NCI-H1694 (cell line): ENCODE data around the gene PAX5.

Experiments used
- DNase-seq: peaks from one replicate; lab custom pipeline; 2025; lab: John Stamatoyannopoulos, UW

PAX5 gene

GRCh38 chr9:36833954-36834353, 200.1 kb downstream of the PAX5 start:
- no peak for DNase-seq

- no peak for DNase-seq
Measured at GRCh38 chr9:36832164-36832795, 201.8 kb downstream of the PAX5 start.

GRCh38 chr9:36831381-36832161, 202.5 kb downstream of the PAX5 start:
- DNase-seq: no peak

- no peak for DNase-seq
Measured at GRCh38 chr9:36828611-36829013, 205.5 kb downstream of the PAX5 start.

- DNase-seq: no peak
Measured at GRCh38 chr9:36827593-36827992, 206.5 kb downstream of the PAX5 start.

GRCh38 chr9:36826581-36826980, 207.5 kb downstream of the PAX5 start:
- no peak for DNase-seq

- no peak for DNase-seq
Measured at GRCh38 chr9:36825179-36825578, 208.9 kb downstream of the PAX5 start.

GRCh38 chr9:36823934-36824333, 210.1 kb downstream of the PAX5 start:
- no peak for DNase-seq

GRCh38 chr9:36823466-36823865, 210.6 kb downstream of the PAX5 start:
- DNase-seq: no peak

GRCh38 chr9:36822201-36822600, 211.9 kb downstream of the PAX5 start:
- no peak for DNase-seq

- DNase-seq: no peak
Measured at GRCh38 chr9:36820392-36820861, 213.6 kb downstream of the PAX5 start.

GRCh38 chr9:36818965-36819870, 214.8 kb downstream of the PAX5 start:
- peak; percentile 40 for DNase-seq

GRCh38 chr9:36818242-36818938, 215.7 kb downstream of the PAX5 start:
- peak; percentile 40 for DNase-seq

- no peak for DNase-seq
Measured at GRCh38 chr9:36817160-36817834, 216.8 kb downstream of the PAX5 start.

GRCh38 chr9:36816371-36816770, 217.7 kb downstream of the PAX5 start:
- no peak for DNase-seq

- no peak for DNase-seq
Measured at GRCh38 chr9:36815566-36816348, 218.3 kb downstream of the PAX5 start.

GRCh38 chr9:36815023-36815422, 219.0 kb downstream of the PAX5 start:
- no peak for DNase-seq

- no peak for DNase-seq
Measured at GRCh38 chr9:36813154-36813553, 220.9 kb downstream of the PAX5 start.

GRCh38 chr9:36812556-36812955, 221.5 kb downstream of the PAX5 start:
- DNase-seq: no peak

- DNase-seq: no peak
Measured at GRCh38 chr9:36808251-36808650, 225.8 kb downstream of the PAX5 start.
